ENCODE measurements around the gene CLASP2.

Gene CLASP2

GRCh38 chr3:33746416-33747116 lies 28.5 kb upstream of the CLASP2 start:
- no peak for TF ChIP-seq CTCF (IDR thresholded peaks at IDR 0.05; ENCODE audit: extremely low read depth, missing control alignments)
- no peak for DNase-seq (ENCODE audit: low spot score)

DNA sequence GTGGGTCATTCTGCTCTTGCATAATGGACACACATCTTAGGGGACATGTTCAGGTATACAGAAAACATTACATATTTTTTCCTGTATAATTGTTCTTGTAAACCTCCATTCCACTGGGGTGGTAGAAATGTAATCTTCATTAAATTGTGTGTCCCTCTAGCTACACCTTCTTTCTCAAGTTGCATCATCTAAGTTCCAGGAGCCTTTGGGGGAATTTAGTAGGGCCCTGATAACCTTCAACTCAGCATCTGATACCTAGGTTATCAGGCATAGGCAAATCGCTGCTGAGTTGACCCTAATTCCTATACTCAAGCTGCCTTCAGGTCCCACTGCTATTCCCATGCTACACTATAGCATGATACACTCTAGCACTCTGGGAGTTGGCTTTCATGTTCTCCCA lies 19.1 kb upstream of the CLASP2 start:
- no peak for DNase-seq (ENCODE audit: low spot score)
- TF ChIP-seq CTCF (IDR thresholded peaks at IDR 0.05; ENCODE audit: extremely low read depth, missing control alignments), result no peak

DNA sequence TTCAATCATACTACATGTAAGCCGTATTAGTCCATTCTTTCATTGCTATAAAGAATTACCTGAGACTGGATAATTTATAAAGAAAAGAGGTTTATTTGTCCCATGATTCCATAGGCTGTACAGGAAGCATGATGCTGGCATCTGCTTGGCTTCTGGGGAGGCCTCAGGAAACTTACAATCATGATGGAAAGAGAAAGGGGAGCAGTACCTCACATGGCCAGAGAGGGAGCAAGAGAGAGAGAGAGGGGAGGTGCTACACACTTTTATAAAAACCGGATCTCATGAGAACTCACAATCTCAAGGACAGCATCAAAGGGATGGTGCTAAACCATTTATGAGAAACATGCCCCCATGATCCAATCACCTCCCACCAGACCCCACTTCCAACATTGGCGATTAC lies 14.3 kb upstream of the CLASP2 start:
- DNase-seq (ENCODE audit: low spot score), result no peak
- no peak for TF ChIP-seq CTCF (IDR thresholded peaks at IDR 0.05; ENCODE audit: extremely low read depth, missing control alignments)

DNA sequence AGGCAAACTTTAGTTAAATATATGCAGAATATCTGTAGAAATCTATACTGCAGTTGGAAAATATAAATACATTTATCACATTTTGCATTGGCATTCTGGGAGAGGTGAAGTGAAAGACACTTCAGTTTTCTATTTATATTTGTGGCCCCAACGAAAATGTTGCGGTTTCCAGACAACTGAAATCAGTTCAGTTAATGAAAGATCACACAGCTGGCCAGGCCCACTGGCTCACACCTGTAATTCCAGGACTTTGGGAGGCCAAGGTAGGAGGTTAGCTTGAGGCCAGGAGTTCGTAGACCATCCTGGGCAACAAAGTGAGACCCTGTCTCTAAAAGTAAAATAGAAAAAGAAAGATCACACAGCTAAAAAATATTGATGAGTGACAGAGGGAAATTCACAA lies 11.9 kb upstream of the CLASP2 start:
- DNase-seq (ENCODE audit: low spot score), result no peak
- TF ChIP-seq CTCF (IDR thresholded peaks at IDR 0.05; ENCODE audit: extremely low read depth, missing control alignments), result no peak

DNA sequence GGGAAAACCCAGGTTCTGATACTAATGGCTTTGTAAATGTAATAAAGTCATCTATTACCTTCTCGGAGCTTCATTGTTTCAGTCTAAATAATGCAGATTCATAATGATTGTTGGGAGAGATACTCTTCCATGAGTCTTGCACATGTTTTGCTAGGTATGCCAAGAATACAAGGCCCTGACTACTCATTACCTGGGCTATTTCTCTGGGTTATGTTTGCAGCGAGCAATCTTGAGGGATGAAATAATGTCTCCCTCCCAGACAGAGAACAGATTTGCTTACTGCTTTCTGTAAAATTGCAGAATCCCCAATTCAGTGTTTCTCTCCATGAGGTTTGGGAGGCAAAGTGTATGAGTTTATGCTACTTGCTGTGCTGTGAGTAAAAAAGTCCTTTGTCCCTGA lies 6.2 kb upstream of the CLASP2 start:
- no peak for DNase-seq (ENCODE audit: low spot score)

GRCh38 chr3:33722626-33723370 lies 4.7 kb upstream of the CLASP2 start:
- no peak for DNase-seq (ENCODE audit: low spot score)
- no peak for TF ChIP-seq CTCF (IDR thresholded peaks at IDR 0.05; ENCODE audit: extremely low read depth, missing control alignments)

More for the DNA sequence above, 6.2 kb upstream of the CLASP2 start:
- TF ChIP-seq CTCF (IDR thresholded peaks at IDR 0.05; ENCODE audit: extremely low read depth, missing control alignments), result no peak

- DNase-seq (ENCODE audit: low spot score), result no peak
- TF ChIP-seq CTCF (IDR thresholded peaks at IDR 0.05; ENCODE audit: extremely low read depth, missing control alignments), result no peak
Observed at GRCh38 chr3:33722191-33722590, 4.1 kb upstream of the CLASP2 start.

All from GM20000 (cell line).